Fibroblast of skin of scalp (primary cell): ENCODE measurements around the gene ACAA1.

Experiments
- DNase-seq: peaks from one replicate; pipeline ENCODE4 v3.0.0-alpha.2; 2013

Gene ACAA1

DNA sequence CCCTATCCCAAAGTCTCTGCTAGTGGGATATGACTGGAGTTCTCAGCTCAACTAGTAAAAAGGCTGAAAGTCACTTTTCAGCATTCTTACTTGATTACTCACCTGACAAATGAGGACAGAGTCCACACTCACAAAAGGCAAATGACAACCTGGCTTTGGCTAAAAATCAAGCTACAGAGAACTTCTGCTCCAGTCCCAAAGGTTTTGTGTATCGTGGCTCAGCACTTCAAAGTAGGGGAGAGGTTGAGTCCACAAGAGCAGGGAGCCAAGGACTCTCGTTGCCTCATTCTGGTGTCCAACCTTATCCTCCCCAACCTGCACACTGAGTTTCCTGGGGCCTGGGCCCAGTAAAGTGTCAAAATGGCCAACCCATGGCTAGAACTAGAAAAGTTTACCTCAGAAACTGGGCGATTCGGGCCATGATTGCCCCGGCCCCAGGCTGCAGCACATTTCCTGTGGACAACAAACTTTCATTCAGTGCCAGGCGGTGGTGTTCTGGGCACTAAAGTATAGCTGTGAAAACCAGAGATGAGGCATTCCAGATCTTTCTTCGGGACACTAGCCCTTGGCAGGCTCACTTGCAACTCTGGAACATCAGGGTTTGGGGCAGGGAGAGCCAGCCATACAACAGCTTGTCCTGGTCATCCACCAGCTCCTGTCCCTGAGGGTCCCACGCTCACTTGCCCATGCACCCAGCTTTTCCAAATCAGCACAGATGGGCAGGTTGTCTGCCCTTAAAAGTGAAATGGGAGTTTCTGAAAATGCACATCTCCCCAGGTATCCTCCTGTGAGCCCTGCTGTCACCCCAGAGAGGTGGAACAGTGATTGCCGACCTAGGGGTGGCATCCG is 3.1 kb downstream of the ACAA1 start:
- DNase-seq, result no peak

DNA sequence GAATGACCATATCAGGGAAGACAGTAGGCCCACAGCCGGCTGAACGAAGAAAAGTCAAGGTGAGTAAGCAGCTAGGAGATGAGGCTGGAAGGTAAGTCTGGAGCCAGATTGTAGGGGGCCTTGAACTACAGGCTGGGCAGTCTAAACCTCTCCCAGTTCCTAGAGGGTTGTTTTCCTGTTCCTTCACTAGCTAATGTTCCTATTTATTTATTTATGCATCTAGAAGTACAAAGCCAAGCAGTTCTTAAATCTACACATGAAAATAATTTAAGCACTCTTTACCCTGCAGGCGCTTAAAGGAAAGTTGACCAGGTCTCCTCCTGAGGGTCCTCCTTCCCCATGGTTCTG is 3.7 kb downstream of the ACAA1 start:
- no peak for DNase-seq

DNA sequence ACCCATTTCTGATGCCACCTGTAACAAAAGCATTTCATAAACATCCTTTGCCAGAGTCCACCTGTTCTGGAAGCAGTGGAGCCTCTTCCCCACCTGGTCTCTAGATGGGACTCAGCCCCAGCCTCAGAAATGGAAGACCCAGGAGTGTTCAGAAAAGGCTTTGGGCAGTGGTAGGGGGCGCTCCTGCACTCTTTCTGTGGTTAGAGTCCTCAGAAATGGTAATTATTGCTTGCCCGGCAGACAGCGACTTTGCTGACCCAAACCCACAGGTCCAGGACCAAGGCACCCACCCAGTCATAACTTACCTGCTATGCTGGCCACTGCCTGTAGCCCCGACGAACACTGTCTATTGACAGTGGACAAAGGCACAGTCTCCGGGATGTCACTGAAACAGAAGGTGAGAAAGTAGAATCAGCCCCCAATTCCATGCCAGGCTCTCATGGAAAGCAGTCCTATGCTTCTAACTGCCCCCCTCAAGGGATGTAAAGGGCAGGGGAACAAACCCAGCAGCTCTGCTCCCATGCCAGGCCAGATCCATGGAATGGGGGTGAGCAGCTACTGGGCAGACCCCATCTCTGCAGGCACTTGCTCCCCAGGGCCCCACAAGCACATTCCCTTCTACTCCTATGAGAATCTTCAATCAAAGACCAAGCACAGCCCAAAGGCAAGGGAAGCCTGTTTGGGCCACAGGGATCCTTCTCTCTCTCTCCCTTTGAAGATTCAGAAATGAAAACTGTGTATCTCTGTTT is 5.1 kb downstream of the ACAA1 start:
- peak; percentile 37 for DNase-seq

DNA sequence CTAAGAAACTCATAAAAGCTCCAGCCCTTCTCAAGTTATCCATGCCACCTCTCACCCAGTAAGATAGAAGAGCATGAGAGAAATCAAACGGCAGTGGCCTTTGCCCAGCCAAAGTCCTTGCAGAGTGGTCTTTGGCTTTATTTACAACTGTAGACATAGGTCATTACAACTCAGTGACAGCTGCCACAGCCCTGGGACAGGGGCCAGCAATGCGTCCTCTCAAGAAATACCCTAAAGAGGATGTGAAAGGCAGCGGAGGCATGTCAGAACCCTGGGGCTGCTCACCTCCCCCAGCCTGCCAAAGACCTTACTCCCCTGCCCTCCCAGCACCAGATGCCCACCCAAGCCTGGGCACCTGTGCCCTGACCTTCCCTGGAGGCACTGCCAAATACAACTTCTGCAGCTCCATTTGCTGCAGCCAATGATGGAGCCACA is 6.3 kb downstream of the ACAA1 start:
- no peak for DNase-seq

DNA sequence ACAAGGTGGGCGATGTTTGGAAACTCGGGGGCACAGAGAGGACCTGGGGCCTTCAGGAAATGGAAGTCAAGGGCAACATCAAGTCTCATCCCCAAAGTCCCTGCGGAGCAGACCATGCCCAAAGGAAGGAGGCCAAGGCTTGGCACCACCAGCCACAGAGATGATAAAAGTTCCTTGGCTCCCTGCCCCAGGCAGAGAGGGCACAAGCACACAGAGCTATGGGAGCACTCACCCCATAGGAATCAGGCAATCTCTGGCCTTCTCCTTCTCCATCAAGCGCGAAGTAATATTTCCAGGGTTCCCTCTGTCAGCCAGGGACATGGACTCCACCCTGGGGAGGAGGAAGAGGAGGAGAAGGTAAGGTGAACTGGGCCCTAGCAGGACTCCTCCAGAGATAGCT is 7.9 kb downstream of the ACAA1 start:
- no peak for DNase-seq

DNA sequence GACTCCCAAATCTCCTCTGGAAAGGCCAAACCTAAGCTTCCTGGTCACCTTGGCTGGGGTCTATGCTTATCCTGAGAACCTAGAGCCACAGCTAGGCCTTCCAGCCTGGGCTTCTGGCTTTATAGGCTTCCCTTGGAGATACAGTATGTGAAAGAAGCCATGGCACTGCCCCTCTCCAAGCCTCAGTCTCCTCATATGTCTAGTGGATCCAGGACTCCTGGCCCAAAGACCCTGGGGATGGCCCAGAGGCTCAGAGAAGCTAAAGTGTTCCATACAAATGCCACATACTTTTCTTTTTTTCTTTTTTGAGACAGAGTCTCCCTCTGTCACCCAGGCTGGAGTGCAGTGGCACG is 8.6 kb downstream of the ACAA1 start:
- DNase-seq, result no peak

DNA sequence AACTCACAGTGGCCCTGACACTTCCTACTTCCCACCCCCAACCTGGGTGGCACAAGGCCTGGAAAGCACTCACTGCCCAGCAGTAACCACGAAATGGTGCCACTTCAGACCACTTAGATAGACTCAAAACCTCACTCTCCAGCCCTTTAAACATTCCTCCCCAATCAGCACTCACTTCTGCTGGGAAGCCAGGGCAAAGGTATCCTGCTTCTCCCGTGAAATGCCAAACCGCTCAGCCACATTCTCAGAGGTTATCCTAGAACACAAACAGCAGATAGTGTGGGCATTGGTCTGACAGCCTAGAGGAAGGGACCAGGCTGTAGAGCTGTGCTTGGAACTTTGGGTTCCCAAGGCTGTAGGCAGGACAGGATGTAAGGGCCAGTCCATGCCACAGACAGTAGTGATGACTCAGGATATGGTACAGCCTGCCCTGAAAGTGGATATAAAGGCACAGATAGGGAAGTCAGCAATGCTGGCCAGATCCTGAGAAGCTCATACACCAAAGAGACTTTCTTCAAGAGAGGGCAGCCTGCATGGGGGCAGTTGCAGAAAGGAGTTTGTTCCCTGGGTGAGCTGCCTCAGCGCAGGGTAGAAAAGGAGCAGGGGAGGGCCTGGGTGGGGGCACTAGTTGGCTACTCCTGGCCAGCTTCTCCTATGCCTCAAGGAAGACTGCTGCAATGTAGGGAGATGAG is 9.2 kb downstream of the ACAA1 start:
- DNase-seq, result no peak

DNA sequence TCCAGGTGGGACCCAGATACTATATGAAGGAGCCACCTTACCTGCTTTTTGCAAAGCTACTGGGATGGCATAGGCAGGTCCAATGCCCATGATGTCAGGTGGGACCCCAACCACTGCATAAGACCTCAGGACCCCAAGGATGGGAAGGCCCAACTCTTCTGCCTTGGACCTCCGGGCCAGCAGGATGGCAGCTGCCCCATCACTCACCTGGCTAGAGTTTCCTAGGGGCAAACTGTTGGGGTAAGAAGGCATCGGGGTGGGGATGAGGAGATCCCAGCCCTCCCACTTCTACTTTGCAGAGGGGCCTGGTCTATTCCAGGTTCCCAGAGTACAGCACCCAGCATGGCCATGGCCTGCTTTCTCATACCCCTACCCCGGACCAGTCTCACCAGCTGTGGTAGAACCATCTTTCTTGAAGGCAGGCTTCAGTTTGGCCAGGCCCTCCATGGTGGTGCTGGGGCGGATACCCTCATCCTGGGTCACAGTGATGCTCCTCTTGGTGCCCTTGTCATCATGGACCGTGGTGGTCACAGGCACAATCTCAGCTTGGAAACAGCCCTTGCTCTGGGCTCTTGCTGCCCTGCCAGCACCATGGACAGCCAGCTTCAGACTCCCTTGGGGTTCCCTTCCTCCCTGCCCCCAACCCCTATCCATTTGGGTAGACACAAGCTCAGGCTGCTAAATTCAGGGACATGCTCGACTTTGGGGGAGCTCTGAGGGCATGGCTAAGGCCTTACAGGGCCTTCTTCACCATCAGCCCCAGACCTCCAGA is 10.6 kb downstream of the ACAA1 start:
- no peak for DNase-seq

DNA sequence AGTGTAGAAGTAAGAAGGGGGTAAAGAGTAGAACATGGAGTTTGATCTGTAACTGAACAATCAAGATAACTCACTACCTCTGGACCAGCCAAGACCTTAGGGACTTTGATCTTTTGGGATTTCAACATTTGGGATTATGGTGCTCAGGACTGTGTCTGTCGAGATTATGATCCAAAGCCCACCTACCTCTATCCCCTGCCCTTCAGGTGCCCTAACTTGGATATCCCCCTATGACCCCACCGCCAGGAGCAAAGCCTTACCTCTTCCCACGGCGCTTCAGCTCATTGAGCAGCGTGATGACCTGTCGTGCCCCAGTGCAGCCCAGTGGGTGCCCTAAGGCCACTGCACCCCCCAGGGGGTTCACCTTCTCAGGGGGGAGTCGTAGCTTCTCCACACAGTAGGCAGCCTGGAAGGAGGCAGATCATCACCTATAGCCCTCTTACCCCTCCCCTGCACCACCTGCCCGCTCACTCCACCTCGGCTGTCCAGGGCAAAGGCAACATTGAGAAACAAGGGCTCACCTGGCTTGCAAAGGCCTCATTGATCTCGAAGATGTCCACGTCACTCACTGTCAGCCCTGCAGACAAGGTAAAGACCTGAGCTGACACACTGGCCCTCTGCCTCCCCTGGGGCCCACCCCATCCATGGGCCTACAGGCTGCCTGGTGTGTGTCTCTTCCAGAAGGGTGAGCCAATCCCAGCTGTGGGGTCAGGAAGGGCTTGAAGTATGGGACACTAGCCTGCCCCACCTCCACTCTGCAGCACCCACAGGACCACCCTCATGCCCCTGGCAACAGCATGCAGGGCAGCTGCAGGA is 11.4 kb downstream of the ACAA1 start:
- no peak for DNase-seq

DNA sequence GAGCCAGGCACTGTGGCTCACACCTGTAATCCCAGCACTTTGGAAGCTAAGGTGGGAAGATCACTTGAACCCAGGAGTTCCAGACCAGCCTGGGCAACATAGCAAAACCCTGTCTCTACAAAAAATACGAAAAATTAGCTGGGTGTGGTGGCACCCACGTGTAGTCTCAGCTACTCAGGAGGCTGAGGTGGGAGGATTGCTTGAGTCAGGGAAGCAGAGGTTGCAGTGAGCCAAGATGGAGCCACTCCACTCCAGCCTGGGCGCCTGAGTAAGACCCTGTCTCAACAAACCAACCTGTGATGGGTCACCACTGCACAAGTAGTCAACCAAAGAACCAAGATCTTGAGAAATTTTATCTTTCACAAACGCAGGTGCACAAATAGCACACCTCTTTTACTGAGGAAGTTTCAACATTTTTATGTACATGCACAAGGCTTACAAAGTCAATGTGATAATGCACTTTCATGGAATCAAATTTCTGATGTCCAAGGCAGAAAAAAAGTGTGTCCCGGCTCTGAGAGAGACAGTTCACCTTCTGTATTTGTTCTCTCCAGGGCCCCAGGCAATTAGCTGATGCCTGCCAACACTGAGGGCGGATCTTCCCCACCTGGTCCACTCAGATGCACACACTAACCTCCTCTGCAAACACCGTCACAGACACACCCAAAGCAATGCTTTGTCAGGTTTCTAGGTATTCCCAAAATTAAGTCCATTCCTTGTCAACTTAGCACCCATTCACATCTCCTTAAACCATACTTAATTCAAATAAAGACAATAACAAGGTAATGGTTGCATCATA is 12.4 kb downstream of the ACAA1 start:
- DNase-seq, result no peak

DNA sequence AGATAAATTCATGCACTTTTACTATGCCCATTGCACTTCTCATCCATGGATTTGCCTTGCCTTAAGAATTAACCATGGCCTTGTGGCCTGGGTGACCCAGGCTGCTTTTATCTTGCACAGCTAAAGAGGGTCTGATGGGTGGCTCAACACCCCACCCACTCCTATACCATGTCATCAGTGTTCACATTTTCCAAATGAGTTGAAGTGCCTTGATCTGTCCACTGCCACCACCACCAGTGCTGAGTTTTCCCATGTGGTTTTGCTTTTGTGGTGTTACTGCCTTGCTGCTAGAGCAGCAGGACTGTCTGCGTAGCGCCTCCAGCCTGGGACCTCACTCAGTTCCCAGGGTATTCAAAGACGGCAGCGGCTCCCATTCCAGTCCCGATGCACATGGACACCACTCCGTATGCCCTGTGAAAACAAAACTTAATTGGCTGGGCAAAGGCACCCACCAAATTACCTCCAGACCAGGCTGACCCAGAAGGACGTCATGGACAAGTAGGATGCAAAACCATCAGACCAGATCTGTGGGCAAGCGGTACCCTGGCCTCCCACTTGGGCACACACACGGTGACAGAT is 14.1 kb downstream of the ACAA1 start:
- no peak for DNase-seq

DNA sequence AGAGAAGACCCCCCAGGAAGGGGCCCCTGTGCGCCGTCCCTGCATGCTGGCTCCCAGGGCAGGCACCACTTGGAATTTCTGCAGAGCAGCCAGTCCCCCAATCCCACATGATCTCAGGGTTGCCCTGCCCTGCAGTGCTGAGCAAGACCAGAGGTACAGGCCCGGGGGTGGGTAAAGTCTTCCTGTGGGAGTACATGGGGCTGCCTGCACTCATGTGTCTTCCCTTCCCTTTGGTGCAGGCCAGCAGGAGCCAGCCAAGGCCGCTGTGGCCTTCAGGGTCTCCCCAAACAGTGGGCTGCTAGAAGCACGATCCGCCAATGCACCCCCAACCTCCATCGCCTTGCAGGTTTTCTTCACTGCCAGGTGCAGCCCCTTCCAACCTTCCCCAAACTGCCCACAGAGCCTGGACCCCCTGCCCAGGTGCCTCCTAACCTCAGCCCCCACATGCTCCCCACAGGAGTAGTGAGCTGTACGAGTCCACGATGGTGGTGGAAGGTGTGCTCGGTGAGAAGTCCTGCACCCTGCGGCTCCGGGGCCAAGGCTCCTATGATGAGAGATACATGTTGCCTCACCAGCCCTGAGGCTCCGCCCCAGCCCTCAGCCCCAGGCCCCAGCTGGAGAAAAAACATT is 15.0 kb downstream of the ACAA1 start:
- DNase-seq, result no peak

DNA sequence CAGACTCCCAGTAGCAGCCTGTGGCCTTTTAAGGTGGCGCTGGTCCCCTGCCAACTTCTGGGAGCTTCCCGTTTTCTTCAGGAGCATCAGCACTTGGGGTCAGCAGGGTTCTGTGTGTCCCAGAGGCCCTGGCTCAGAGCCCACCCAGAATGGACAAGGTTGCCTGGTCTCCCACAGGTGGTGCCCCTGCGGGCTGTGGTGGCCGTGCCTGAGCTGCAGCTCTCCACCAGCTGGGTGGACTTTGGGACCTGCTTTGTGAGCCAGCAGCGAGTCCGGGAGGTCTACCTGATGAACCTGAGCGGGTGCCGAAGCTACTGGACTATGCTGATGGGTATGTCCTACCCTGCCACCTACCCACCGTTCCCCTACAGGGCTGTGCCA is 15.5 kb downstream of the ACAA1 start:
- no peak for DNase-seq

DNA sequence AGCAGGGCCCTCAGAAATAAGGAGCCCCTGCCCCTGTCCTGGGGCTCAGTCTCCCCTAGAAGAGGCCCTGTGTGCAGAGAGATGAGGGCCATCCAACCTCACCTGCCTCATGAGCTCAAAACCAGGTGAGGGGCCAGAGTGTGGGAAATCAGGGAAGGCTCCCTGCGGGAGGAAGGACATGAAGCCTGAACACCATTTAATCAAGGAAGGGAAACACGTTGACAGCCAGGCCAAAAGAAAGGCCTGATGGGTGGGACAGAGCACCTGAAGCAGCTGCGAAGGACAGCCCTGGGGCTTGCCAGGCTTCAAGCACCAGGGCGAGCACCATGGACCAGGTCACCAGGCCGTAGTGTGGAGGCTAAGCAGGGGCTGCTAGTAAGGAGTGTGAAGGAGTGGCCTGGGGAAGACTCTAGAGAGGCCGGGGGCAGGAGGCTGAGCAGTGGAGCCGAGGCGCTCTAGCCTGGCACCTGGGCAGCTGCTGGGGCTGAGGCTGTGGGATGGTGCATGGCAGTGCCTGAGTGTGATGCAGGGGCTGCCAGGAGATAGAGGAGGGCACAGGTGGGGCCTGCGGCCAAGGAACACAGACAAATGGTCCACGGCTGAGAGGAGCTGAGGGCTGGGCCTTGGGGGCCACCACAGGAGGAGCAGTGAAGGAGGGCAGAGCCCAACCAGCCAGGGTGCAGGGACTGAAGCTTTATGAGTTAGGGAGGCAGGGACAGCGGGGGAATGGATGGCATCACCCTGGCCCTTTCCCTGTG is 16.1 kb downstream of the ACAA1 start:
- no peak for DNase-seq

DNA sequence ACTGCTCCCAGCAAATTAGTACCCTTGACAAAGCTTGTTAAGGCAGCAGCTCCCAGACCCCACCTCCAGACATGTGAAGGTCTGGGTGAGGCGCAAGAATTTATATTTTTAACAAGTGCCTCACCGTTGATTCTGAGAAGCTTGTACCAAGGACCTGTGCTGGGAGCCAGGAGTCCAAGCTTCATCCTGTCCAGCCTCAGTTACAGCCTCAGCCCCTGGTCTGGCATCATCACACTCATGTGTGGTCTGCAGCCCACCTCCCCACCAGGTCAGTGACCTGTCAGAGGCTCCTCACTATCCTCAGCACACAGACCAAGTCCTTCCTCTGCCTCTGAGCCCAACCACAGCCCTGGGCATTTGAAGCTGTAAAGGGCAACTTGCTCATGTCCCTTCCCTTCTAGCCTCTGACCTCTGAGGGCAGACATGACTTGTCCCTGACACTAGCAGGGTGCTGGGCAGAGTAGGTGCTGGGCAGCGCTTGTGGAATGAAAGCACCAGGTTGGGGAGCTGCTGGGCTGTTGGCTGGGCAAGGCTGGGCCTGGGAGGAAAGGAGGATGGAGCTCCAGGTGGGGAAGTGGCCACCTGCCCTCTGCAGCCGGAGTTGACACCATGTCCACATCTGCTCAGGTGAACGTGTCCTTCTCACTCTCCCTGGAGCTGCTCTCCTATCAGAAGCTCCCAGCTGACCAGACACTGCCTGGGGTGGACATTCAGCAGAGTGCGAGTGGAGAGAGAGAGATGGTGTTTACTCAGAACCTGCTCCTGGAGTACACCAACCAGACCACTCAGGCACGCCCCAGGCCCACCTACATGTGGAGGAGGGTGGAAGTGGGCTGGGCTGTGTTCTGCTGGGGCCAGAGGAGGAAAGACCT is 16.9 kb downstream of the ACAA1 start:
- DNase-seq, result no peak

DNA sequence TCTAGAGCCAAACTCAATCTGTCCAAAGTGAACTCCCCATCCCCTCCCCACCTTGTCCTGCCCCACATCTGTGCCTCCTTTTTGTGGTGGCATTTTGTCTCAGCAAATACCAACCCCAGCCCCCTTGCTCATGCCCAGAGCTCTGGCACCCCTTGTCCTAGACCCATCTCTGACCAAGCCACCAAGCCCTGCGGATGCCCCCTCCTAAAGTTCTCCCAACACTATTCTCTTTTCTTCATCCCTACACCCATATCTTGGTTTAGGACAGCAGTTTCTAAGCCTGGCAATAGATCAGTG is 17.7 kb downstream of the ACAA1 start:
- no peak for DNase-seq

DNA sequence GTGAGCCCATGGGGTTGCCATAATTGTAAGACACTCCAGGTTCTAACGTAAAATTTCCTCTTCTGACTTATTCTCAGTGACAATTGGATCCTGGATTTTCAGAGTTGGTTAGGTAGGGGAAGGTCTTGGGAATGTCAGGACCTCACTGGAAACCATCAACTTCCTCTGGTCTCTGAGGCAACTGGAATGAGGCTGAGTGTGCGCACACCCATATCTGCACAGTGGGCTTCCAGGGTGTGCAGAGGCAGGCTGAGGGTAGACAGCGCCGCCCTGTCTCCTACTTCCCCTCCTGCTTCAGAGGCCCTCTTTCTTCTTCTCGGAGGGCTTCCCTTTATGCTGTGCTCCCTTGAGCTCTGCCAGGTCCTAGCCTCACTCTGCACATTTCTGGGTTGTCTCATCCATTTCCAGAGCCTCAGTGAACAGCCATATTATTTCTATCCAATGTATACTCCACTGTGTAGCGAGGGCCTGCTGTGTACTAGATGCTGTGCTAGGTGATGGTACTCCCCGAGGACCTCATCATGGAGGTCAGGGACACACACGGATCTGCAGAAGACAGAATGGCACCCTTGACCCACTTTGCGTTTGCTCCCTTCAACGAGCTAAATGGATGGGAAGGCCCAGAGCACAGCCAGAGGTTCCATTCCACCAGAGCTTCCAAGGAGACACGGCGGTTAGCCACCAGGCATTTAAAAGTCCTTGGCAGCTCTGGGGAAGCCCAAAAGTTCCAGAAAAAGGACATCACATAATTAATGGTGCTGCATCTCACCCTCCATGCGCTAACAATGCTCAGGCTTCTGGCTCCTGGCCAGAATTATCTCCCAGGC is 18.3 kb downstream of the ACAA1 start:
- no peak for DNase-seq
